K562 (cell line): Measurements from ENCODE around the gene MBOAT1. TPM values are rescaled to one million over a fixed set of nuclear protein-coding genes. Genes with fewer than 3 reads are reported as not detected.

Experiments used
- ARID1B ChIP-seq: fragments of 450-650 bp; IDR thresholded peaks from 2 replicates; pipeline ENCODE4 v1.6.1; 2016; ENCODE audit warnings: antibody characterized with exemption, mild to moderate bottlenecking, inconsistent platforms
- CBFA2T3 ChIP-seq: fragments of 450-650 bp; IDR thresholded peaks from 2 replicates; pipeline ENCODE4 v1.6.1; 2017
- ETS2 ChIP-seq: IDR thresholded peaks from 2 replicates; pipeline ENCODE4 v1.6.1; 2016; ENCODE audit warnings: borderline replicate concordance, missing genetic modification characterization, mild to moderate bottlenecking, moderate library complexity, missing compliant biosample characterization; ENCODE audit not compliant: poor library complexity, severe bottlenecking
- FOXA3 ChIP-seq, 2 experiments: fragments of 450-650 bp in 1 of 2; sonication (generic) in 1 of 2; formaldehyde crosslinking; IDR thresholded peaks in 1 of 2; conservative IDR thresholded peaks in 1 of 2; 2 replicates each; pipeline versions ENCODE4 v1.4.0 to v1.8.0; 2020 to 2022; ENCODE audit warnings: mild to moderate bottlenecking in 2 of 2, missing genetic modification reagents in 1 of 2
- FOXP1 ChIP-seq: sonication (generic); formaldehyde crosslinking; IDR thresholded peaks from 2 replicates; pipeline ENCODE4 v1.8.0; 2022; ENCODE audit warnings: mild to moderate bottlenecking, missing genetic modification reagents
- HMG20A ChIP-seq: fragments of 450-650 bp; formaldehyde crosslinking; conservative IDR thresholded peaks from 2 replicates; pipeline ENCODE4 v1.4.0; 2020; ENCODE audit warnings: mild to moderate bottlenecking, mixed read lengths
- MYC ChIP-seq, 2 experiments: fragments of 250-450 bp in 1 of 2; sonication (Bioruptor Pico) in 1 of 2; IDR thresholded peaks; 2 replicates each; pipeline versions ENCODE4 v1.5.1 to v1.6.1; 2012 to 2021; ENCODE audit warnings: low read depth in 2 of 2, borderline replicate concordance in 1 of 2, improper control_type of control experiment in 1 of 2, low read length in 1 of 2, mild to moderate bottlenecking in 1 of 2, moderate library complexity in 1 of 2
- NR0B1 ChIP-seq: fragments of 450-650 bp; IDR thresholded peaks from one replicate; pipeline ENCODE4 v1.6.1; 2018; ENCODE audit warnings: mild to moderate bottlenecking, moderate library complexity; ENCODE audit not compliant: partially characterized antibody
- PURB ChIP-seq: sonication (generic); formaldehyde crosslinking; IDR thresholded peaks from 2 replicates; pipeline ENCODE4 v1.9.0; 2021; ENCODE audit warnings: low read depth, mild to moderate bottlenecking, missing genetic modification reagents
- RBM15 ChIP-seq: fragments of 200-400 bp; formaldehyde crosslinking; IDR thresholded peaks from 2 replicates; pipeline ENCODE4 v1.6.1; 2018; ENCODE audit warnings: mild to moderate bottlenecking, low read length, moderate library complexity; ENCODE audit not compliant: insufficient read depth
- RBM39 ChIP-seq: fragments of 200-400 bp; formaldehyde crosslinking; optimal IDR thresholded peaks from 2 replicates; pipeline ENCODE3; 2018; ENCODE audit warnings: low read depth, low read length
- SREBF2 ChIP-seq: sonication (generic); formaldehyde crosslinking; IDR thresholded peaks from 2 replicates; pipeline ENCODE4 v1.4.0; 2020; ENCODE audit warnings: mild to moderate bottlenecking, missing genetic modification reagents
- TAF9B ChIP-seq: fragments of 450-650 bp; IDR thresholded peaks from 2 replicates; pipeline ENCODE4 v1.6.1; 2018; ENCODE audit warnings: mild to moderate bottlenecking; ENCODE audit not compliant: partially characterized antibody
- XRCC3 ChIP-seq: fragments of 450-650 bp; IDR thresholded peaks from 2 replicates; pipeline ENCODE4 v1.6.1; 2017; ENCODE audit warnings: mild to moderate bottlenecking, moderate library complexity
- ZBTB11 ChIP-seq, 3 experiments: fragments of 200-800 bp in 1 of 3; fragments of 250-450 bp in 1 of 3; fragments of 450-650 bp in 1 of 3; sonication (Bioruptor Pico) in 1 of 3; sonication (Bioruptor generic) in 1 of 3; formaldehyde crosslinking in 1 of 3; IDR thresholded peaks; 2 replicates each; pipeline versions ENCODE4 v1.6.1 to v1.8.0; 2016 to 2022; ENCODE audit warnings: mild to moderate bottlenecking in 2 of 3, missing genetic modification characterization in 2 of 3, missing compliant biosample characterization in 1 of 3, moderate library complexity in 1 of 3
- ZKSCAN1 ChIP-seq: fragments of 150-350 bp; IDR thresholded peaks from 2 replicates; pipeline ENCODE4 v1.6.1; 2016; ENCODE audit warnings: low read depth, low read length
- ZNF143 ChIP-seq: sonication (generic); formaldehyde crosslinking; IDR thresholded peaks from 2 replicates; pipeline ENCODE4 v1.9.0; 2022; ENCODE audit warnings: mild to moderate bottlenecking, missing genetic modification reagents
- polyA plus RNA-seq, 8 experiments: library from polyadenylated mRNA; depleted of rRNA in 4 of 8; stranded (reverse) in 5 of 8; unstranded in 3 of 8; fragments of >200 nt; fragmentation: Nextera tagmentation in 2 of 8; fragmentation: Illumina TruSeq in 1 of 8; extraction: Ambion mirVana in 2 of 8; extraction: Trizol in 1 of 8; gene quantifications; 2 replicates each; pipeline versions ENCODE4 v1.2.1 to v1.2.3, GENCODE V29; 2011 to 2014; ENCODE audit warnings: inconsistent platforms in 1 of 8, missing spikeins in 1 of 8
- total RNA-seq, 7 experiments: library from RNA; depleted of rRNA in 6 of 7; stranded (reverse); fragments of >200 nt in 6 of 7; fragmentation: Illumina TruSeq in 2 of 7; extraction: Trizol in 2 of 7; gene quantifications; 2 replicates each; pipeline versions ENCODE4 v1.2.1 to v1.2.3, GENCODE V29; 2011 to 2021; ENCODE audit warnings: low replicate concordance in 1 of 7
- TF ChIP-seq, protein P1 (sequence below): fragments of 250-450 bp; sonication (Bioruptor Pico); IDR thresholded peaks from 2 replicates; pipeline ENCODE4 v1.8.0; 2021; ENCODE audit warnings: moderate library complexity, mild to moderate bottlenecking, inconsistent platforms
- TF ChIP-seq, protein P2 (sequence below): fragments of 250-450 bp; sonication (Bioruptor Pico); IDR thresholded peaks from 2 replicates; pipeline ENCODE4 v1.5.0; 2020; ENCODE audit warnings: mild to moderate bottlenecking

Gene MBOAT1
- total and polyA plus RNA-seq, 9 of the 15 experiments (the other 6 are each of a cell fraction or from before 2014, with no cell fraction given), result 0.13 to 16.5 (median 10.3) TPM

GRCh38 chr6:20212392-20213111 lies at the start of gene MBOAT1 (continued):
- TF ChIP-seq, protein P1, sequence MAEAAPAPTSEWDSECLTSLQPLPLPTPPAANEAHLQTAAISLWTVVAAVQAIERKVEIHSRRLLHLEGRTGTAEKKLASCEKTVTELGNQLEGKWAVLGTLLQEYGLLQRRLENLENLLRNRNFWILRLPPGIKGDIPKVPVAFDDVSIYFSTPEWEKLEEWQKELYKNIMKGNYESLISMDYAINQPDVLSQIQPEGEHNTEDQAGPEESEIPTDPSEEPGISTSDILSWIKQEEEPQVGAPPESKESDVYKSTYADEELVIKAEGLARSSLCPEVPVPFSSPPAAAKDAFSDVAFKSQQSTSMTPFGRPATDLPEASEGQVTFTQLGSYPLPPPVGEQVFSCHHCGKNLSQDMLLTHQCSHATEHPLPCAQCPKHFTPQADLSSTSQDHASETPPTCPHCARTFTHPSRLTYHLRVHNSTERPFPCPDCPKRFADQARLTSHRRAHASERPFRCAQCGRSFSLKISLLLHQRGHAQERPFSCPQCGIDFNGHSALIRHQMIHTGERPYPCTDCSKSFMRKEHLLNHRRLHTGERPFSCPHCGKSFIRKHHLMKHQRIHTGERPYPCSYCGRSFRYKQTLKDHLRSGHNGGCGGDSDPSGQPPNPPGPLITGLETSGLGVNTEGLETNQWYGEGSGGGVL (CRISPR knock-in tag), result no peak
- TF ChIP-seq CBFA2T3 (no peak), MYC (IDR thresholded peaks at IDR 0.05; ENCODE audit: low read depth, low read length) (no peak; the same call in 1 of the 2 replicates), MYC (CRISPR knock-in tag; IDR thresholded peaks at IDR 0.05; ENCODE audit: borderline replicate concordance, low read depth) (no peak; the same call in 1 of the 2 replicates), ETS2 (tag) (no peak), XRCC3 (no peak), ZKSCAN1 (peak; percentile 93), SREBF2 (CRISPR knock-in tag) (no peak), FOXP1 (CRISPR knock-in tag) (no peak; the same call in 1 of the 2 replicates), PURB (CRISPR knock-in tag) (no peak), RBM39 (no peak), NR0B1 (no peak), ZBTB11 (CRISPR knock-in tag; IDR thresholded peaks at IDR 0.05) (peak in 1 of 3 experiments; percentile 71; a peak in 1 of 6 replicates), ARID1B (no peak), TAF9B (no peak), RBM15 (no peak), HMG20A (CRISPR knock-in tag) (no peak), FOXA3 (CRISPR knock-in tag; conservative IDR thresholded peaks at IDR 0.05 in 1 of 2, IDR thresholded peaks at IDR 0.05 in 1 of 2) (no peak), ZNF143 (CRISPR knock-in tag) (no peak)
- TF ChIP-seq, protein P2, sequence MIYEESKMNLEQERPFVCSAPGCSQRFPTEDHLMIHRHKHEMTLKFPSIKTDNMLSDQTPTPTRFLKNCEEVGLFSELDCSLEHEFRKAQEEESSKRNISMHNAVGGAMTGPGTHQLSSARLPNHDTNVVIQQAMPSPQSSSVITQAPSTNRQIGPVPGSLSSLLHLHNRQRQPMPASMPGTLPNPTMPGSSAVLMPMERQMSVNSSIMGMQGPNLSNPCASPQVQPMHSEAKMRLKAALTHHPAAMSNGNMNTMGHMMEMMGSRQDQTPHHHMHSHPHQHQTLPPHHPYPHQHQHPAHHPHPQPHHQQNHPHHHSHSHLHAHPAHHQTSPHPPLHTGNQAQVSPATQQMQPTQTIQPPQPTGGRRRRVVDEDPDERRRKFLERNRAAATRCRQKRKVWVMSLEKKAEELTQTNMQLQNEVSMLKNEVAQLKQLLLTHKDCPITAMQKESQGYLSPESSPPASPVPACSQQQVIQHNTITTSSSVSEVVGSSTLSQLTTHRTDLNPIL, result no peak
